GDM1 (cell line): ENCODE data around the gene ZNF407.

Experiments used
- DNase-seq: peaks from one replicate; lab custom pipeline; 2025; lab: John Stamatoyannopoulos, UW

The ZNF407 gene

GRCh38 chr18:74679006-74679678 is 81.5 kb downstream of the ZNF407 start:
- no peak for DNase-seq

GRCh38 chr18:74679679-74680076 is 82.0 kb downstream of the ZNF407 start:
- DNase-seq = no peak

- DNase-seq = no peak
Measured at GRCh38 chr18:74682141-74682990, 84.7 kb downstream of the ZNF407 start.

GRCh38 chr18:74682991-74683297 is 85.3 kb downstream of the ZNF407 start:
- no peak for DNase-seq

GRCh38 chr18:74683573-74683972 is 85.9 kb downstream of the ZNF407 start:
- DNase-seq = no peak

GRCh38 chr18:74689251-74689650 is 91.6 kb downstream of the ZNF407 start:
- DNase-seq = no peak

- DNase-seq = no peak
Measured at GRCh38 chr18:74692367-74693013, 94.8 kb downstream of the ZNF407 start.

GRCh38 chr18:74694436-74694835 is 96.8 kb downstream of the ZNF407 start:
- no peak for DNase-seq

GRCh38 chr18:74695170-74695569 is 97.5 kb downstream of the ZNF407 start:
- no peak for DNase-seq

GRCh38 chr18:74698881-74699280 is 101.2 kb downstream of the ZNF407 start:
- no peak for DNase-seq

GRCh38 chr18:74699455-74699854 is 101.8 kb downstream of the ZNF407 start:
- no peak for DNase-seq

- no peak for DNase-seq
Measured at GRCh38 chr18:74702950-74703349, 105.3 kb downstream of the ZNF407 start.

GRCh38 chr18:74708169-74708568 is 110.5 kb downstream of the ZNF407 start:
- DNase-seq = no peak

- DNase-seq = no peak
Measured at GRCh38 chr18:74709452-74709851, 111.8 kb downstream of the ZNF407 start.

GRCh38 chr18:74714120-74714519 is 116.5 kb downstream of the ZNF407 start:
- DNase-seq = no peak

- DNase-seq = no peak
Measured at GRCh38 chr18:74714791-74715190, 117.1 kb downstream of the ZNF407 start.

GRCh38 chr18:74715306-74715705 is 117.6 kb downstream of the ZNF407 start:
- DNase-seq = no peak

GRCh38 chr18:74715865-74716712 is 118.4 kb downstream of the ZNF407 start:
- no peak for DNase-seq

GRCh38 chr18:74718312-74718711 is 120.6 kb downstream of the ZNF407 start:
- DNase-seq = no peak

- no peak for DNase-seq
Measured at GRCh38 chr18:74722237-74722636, 124.6 kb downstream of the ZNF407 start.

- no peak for DNase-seq
Measured at GRCh38 chr18:74724186-74724585, 126.5 kb downstream of the ZNF407 start.

- no peak for DNase-seq
Measured at GRCh38 chr18:74725690-74726089, 128.0 kb downstream of the ZNF407 start.
